ENCODE measurements around the gene ATP5F1A.

Gene ATP5F1A

DNA sequence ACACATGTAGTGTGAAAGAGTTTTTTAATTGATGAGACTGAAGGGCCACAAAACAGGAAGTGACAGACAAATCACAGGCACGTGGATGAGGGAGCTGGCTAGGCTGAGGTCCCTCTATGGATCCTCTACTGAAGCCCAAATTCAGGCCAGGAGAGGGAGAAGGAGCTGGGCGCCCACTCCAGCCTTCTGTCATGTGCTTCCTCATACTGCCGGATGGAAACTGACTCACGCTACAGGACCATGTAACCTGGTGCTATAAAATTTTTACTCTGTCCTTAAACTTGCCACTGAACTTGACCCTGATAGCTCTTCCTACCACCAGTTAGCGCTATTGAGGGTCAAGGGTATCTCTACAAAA, 57.4 kb downstream of the ATP5F1A start:
- Histone ChIP-seq H3K27me3 (ENCODE audit: insufficient read depth, low read length) (no peaks in the 10 kb centered on the region), H3K4me1 (ENCODE audit: insufficient read depth, low read length) (peaks cover 9% of the 10 kb centered on the region; the same call in 1 of the 2 replicates), H3K27ac (ENCODE audit: low read length) (no peak overlapping the region), H3K9me3 (ENCODE audit: insufficient read depth, low read depth, low read length) (no peaks in the 10 kb centered on the region), H3K36me3 (ENCODE audit: insufficient read depth, low read depth, low read length) (no peaks in the 10 kb centered on the region), H3K4me3 (ENCODE audit: low read length) (no peak overlapping the region), H3K9ac (ENCODE audit: low read depth, low read length) (no peak overlapping the region)

- Histone ChIP-seq H3K9ac (ENCODE audit: low read depth, low read length) (no peak overlapping the region), H3K4me3 (ENCODE audit: low read length) (no peak overlapping the region), H3K36me3 (ENCODE audit: insufficient read depth, low read depth, low read length) (no peaks in the 10 kb centered on the region), H3K4me1 (ENCODE audit: insufficient read depth, low read length) (peaks cover 9% of the 10 kb centered on the region; the same call in 1 of the 2 replicates), H3K27me3 (ENCODE audit: insufficient read depth, low read length) (no peaks in the 10 kb centered on the region), H3K27ac (ENCODE audit: low read length) (no peak overlapping the region), H3K9me3 (ENCODE audit: insufficient read depth, low read depth, low read length) (no peaks in the 10 kb centered on the region)
Observed at GRCh38 chr18:46040033-46040746, 57.9 kb downstream of the ATP5F1A start.

- Histone ChIP-seq H3K27ac (ENCODE audit: low read length) (no peak overlapping the region), H3K9ac (ENCODE audit: low read depth, low read length) (no peak overlapping the region), H3K27me3 (ENCODE audit: insufficient read depth, low read length) (no peaks in the 10 kb centered on the region), H3K4me3 (ENCODE audit: low read length) (no peak overlapping the region), H3K4me1 (ENCODE audit: insufficient read depth, low read length) (peaks cover 6% of the 10 kb centered on the region; the same call in 1 of the 2 replicates), H3K36me3 (ENCODE audit: insufficient read depth, low read depth, low read length) (no peaks in the 10 kb centered on the region), H3K9me3 (ENCODE audit: insufficient read depth, low read depth, low read length) (no peaks in the 10 kb centered on the region)
Observed at GRCh38 chr18:46037512-46038305, 60.4 kb downstream of the ATP5F1A start.

DNA sequence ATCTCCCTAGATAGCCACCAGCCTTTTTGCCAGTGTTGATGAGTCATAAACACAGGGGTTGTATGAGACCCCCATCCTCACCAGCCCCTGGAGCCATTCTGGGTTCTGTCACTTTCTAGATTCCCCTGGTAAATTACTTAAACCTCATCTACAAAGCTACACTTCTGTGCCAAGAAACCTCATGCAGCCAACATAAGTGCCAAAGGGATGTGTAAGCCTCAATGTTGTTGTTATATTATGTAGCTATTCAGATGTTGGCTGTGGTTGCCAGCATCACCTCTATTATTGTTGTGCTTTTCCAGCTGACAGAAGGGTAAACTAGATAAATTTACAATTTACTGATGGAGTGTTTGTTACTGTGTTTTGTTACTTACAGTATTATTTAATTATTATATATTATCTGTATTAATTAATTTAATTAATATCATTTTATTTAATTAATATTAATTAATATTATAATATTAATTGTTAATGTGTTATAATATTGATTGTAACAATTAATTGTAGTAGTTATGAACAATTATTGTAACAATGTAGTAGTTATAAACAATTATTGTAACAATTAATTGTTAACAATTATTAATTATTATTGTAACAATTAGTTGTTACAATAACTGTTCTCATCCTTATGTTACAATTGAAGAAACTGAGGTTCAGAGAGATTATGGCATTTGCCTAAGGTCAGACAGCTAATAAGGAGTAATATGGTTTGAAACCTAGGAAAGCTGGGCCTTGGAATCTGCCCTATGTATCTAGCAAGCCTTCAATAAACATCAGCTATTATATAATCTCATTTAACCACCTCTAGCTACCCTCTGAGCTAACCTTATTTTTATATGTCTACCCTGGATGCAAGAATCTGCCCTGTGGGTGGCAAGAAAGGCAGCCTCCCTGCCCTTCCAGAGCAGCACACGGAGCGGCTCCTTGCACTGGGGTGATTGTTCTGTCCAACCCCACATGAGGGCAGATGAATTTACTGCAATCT, 62.1 kb downstream of the ATP5F1A start:
- H3K4me3 ChIP-seq (ENCODE audit: low read length), result no peak overlapping the region
- no peaks in the 10 kb centered on the region for H3K36me3 ChIP-seq (ENCODE audit: insufficient read depth, low read depth, low read length)
- no peak overlapping the region for H3K27ac ChIP-seq (ENCODE audit: low read length)
- H3K4me1 ChIP-seq (ENCODE audit: insufficient read depth, low read length), result no peaks in the 10 kb centered on the region
- H3K27me3 ChIP-seq (ENCODE audit: insufficient read depth, low read length), result peaks cover 2% of the 10 kb centered on the region; the same call in 1 of the 2 replicates
- no peak overlapping the region for H3K9ac ChIP-seq (ENCODE audit: low read depth, low read length)
- H3K9me3 ChIP-seq (ENCODE audit: insufficient read depth, low read depth, low read length), result no peaks in the 10 kb centered on the region

GRCh38 chr18:46034230-46034629, 63.9 kb downstream of the ATP5F1A start:
- no peaks in the 10 kb centered on the region for H3K4me1 ChIP-seq (ENCODE audit: insufficient read depth, low read length)
- H3K36me3 ChIP-seq (ENCODE audit: insufficient read depth, low read depth, low read length), result no peaks in the 10 kb centered on the region
- H3K27me3 ChIP-seq (ENCODE audit: insufficient read depth, low read length), result peaks cover 18% of the 10 kb centered on the region
- no peaks in the 10 kb centered on the region for H3K9me3 ChIP-seq (ENCODE audit: insufficient read depth, low read depth, low read length)
- no peak overlapping the region for H3K9ac ChIP-seq (ENCODE audit: low read depth, low read length)
- no peak overlapping the region for H3K4me3 ChIP-seq (ENCODE audit: low read length)
- H3K27ac ChIP-seq (ENCODE audit: low read length), result no peak overlapping the region

DNA sequence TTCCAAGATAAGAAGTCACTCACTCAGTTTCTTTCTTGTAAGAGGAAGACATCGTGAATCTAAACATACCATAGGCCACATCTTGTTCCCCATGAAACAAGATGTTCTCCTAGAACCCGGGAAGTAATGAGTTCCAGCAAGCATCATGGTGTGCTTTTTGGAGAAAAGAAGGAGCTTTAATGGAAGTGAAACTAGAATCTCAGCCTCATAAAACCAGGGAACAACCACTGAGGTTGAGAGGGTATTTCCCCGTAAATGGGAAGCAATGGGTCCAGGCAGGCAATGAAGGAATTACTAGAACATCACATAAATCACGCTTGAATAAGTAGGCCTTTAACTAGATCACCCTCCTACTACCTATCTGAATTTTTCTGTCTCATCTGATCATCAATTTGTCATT, 66.4 kb downstream of the ATP5F1A start:
- Histone ChIP-seq H3K9me3 (ENCODE audit: insufficient read depth, low read depth, low read length) (peaks cover 3% of the 10 kb centered on the region; the same call in 1 of the 2 replicates), H3K27me3 (ENCODE audit: insufficient read depth, low read length) (peaks cover 38% of the 10 kb centered on the region), H3K27ac (ENCODE audit: low read length) (no peak overlapping the region), H3K36me3 (ENCODE audit: insufficient read depth, low read depth, low read length) (no peaks in the 10 kb centered on the region), H3K4me3 (ENCODE audit: low read length) (no peak overlapping the region), H3K4me1 (ENCODE audit: insufficient read depth, low read length) (no peaks in the 10 kb centered on the region), H3K9ac (ENCODE audit: low read depth, low read length) (no peak overlapping the region)
